OCI-LY7 (cell line): ENCODE data around the gene TUBGCP2.

Experiments
- CTCF ChIP-seq: fragments of 200-600 bp; sonication (generic); conservative IDR thresholded peaks from 2 replicates; pipeline ENCODE4 v1.5.1; 2014; ENCODE audit warnings: mild to moderate bottlenecking, antibody characterized with exemption, low read length, moderate library complexity, mixed read lengths
- EZH2phosphoT487 ChIP-seq: fragments of 200-600 bp; sonication (generic); IDR thresholded peaks from 2 replicates; pipeline ENCODE4 v1.6.1; 2018; ENCODE audit warnings: low read depth, borderline replicate concordance, mild to moderate bottlenecking, mixed run types, antibody characterized with exemption, low read length, moderate library complexity, mixed read lengths

- TF ChIP-seq CTCF = no peak
- no peak for TF ChIP-seq EZH2phosphoT487
These were observed 76.6 kb downstream of the TUBGCP2 start for GRCh38 chr10:133231946-133232574.
